HG03280 (cell line): ENCODE data around the gene HTR4.
"Not testable (repeated sequence)": the region's sequence is repeated elsewhere in the genome, so short reads cannot be mapped to it uniquely, and the experiment has no call there.

Source experiments
- ATAC-seq: cut with Tn5 transposase; IDR thresholded peaks from one replicate; pipeline ENCODE4 v1.9.1; 2021; ENCODE audit warnings: mild to moderate bottlenecking, moderate library complexity; ENCODE audit not compliant: unreplicated experiment

The HTR4 gene

DNA sequence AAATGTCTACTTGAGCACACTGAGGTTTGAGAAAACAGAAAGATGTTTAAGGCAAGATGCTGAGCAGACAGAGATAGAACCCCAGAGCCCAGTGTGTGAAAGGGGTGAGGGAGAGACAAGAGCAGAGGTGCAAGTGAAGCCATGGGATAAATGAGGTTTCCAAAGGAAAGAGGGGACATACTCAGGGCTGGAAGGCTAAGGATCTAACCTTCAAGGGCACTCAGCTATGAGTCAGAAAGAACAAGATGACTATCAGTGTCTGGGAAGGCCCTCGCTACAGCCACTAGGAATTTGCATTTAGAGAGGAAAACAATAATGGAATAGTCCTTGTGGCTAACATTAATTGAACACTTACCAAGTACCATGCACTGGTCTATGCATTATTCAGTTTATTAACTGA, 113.7 kb downstream of the HTR4 start:
- ATAC-seq: no peak

DNA sequence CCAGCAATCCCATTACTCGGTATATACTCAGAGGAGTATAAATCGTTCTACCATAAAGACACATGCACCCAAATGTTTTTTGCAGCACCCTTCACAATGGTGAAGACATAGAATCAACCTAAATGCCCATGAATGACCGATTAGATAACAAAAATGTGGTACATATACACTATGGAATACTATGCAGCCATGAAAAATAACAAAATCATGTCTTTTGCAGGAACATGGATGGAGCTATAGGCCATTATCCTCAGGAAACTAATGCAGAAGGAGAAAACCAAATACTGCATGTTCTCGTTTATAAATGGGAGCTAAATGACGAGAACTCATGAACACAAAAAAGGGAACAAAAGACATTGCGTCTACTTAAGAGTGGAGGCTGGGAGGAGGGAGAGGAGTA, 114.5 kb downstream of the HTR4 start:
- ATAC-seq: no peak

DNA sequence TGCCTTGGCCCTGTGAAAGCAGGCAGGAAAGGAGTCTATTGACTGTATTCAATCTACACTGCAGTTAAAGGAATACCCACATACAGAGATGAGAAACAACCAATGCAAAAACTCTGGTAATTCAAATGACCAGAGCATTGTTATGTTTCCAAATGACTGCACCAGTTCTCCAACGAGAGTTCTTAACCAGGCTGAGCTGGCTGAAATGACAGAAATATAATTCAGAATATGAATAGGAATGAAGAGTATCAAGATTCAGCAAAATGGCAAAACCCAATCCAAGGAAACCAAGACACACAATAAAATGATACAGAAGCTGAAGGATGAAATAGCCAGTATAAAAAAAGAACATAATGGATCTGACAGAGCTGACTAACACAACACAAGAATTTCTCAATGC, 119.1 kb downstream of the HTR4 start:
- no peak for ATAC-seq

DNA sequence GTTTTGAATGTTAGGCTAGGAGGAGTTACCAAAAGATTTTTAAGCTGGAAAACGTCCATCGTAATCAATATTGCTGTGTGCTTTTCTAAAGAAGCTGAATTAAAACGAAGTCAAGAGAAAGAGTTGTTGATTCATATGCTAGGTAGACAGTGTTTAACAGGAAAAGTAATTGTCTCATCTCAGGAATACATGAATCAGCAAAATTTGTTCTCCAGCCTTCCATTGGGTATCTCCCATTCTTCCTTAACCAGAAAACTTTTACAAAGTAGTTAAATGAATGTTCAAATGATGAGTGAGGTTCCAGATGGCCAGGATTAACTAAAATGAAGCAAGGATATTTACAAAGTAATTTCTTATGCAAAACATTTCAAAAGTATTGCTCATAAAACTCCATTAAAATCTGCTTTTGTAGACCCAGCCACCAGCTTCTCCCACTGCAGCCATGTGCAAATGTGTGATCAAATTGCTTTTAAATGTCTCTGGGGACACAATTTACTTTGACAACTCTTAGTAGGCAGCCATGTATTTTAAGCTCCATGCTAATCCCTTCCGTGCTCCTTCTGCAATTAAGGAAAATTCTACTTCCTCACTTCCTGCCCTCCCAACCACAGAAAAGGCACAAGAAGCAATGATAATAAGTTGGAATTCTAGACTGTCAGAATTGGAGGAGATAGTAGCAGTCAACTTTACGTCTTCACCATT, 121.2 kb downstream of the HTR4 start:
- no peak for ATAC-seq

DNA sequence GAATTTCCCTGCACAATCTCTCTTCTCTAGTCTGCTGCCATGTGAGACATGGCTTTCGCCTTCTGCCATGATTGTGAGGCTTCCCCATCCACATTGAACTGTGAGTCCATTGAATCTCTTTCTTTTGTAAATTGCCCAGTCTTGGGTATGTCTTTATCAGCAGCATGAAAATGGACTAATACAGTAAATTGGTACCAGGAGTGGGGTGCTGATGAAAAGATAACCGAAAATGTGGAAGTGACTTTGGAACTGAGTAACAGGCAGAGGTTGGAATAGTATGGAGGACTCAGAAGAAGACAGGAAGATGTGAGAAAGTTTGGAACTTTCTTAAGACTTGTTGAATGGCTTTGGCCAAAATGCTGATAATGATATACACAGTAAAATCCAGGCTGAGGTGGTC, 124.9 kb downstream of the HTR4 start:
- not testable (repeated sequence) for ATAC-seq

DNA sequence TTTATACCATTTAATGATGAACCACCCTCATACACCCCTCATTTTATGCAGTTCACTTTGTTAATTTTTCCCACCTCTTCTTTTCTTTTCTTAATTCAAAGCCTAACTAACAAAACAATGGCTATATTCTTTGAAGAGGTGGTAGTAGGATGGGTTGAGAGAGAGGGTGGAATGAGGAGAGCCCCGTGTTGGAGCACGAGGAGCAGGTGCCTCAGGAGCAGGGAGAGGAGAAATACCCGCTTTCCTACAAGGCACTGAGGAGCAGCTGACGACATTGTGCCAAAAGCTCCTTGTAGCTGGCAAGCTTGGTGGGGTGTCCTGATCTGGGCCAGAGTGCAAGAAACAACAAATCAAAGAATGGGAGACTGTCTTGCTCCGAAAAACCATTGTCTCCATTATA, 129.6 kb downstream of the HTR4 start:
- no peak for ATAC-seq

DNA sequence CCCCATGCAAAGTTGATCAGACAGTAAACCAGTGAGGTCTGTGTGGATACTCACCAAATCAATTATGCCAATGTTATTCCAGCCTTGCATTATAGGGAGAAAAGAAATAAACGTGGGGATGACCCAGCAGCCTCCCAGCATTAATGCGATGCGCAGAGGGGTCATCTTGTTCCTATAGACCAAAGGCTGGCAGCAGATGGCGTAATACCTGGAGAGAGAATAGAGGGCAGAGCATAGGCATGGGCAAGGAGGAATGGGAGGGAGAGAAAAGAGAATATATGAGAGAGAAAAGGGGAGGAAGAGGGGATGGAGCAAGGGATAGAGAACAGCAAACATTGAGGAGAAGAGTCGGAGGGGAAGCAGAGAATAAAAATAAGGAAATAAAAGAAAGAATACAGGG, 131.2 kb downstream of the HTR4 start:
- no peak for ATAC-seq

DNA sequence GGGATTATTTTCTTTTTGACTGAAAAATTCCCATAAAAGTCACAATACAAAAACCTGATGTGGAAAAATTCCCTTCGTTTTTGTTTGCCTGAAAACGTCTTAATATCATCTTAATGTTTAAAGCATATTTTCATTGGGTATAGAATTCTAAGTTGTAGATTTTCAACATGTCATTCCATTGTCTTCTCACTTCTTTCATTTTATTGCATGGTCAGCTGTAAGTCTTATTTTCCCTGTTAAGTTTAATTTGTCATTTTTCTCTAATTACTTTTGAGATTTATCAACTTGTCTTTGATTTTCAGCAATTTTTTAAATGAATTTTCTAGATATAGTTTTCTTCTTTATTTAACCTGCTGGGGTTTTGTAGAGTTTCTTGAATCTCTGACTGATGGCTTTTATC, 138.9 kb downstream of the HTR4 start:
- no peak for ATAC-seq

DNA sequence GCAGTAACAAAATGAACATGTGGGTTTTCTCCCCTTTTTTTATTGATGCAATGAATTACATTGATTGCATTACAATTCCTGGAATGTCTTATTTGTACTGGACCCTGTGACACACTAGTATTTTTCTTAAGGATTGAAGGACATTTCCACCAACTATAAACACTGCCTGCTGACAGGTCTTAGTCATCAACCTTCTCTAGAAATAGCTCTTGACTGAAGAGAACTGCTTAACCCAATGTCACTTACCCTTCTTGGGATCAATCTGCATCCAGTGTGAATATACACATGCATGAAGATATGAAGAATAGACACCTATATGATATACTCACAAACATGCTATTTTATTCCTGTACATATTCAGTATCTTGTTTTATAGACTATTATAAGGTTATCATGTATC, 140.0 kb downstream of the HTR4 start:
- no peak for ATAC-seq

DNA sequence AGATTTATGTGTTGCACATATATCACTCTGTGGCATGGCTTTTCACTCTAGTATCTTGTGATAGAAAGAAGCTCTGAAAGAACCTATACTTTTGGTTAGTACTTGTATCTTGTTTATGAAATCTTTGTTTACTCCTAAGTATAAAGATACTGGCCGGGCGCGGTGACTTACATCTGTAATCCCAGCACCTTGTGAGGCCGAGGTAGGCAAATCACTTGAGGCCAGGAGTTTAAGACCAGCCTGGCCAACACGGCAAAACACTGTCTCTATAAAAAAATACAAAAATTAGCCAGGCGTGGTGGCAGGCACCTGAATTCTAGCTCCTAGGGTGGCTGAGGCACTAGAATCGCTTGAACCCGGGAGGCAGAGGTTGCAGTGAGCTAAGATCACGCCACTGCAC, 141.8 kb downstream of the HTR4 start:
- ATAC-seq: no peak

DNA sequence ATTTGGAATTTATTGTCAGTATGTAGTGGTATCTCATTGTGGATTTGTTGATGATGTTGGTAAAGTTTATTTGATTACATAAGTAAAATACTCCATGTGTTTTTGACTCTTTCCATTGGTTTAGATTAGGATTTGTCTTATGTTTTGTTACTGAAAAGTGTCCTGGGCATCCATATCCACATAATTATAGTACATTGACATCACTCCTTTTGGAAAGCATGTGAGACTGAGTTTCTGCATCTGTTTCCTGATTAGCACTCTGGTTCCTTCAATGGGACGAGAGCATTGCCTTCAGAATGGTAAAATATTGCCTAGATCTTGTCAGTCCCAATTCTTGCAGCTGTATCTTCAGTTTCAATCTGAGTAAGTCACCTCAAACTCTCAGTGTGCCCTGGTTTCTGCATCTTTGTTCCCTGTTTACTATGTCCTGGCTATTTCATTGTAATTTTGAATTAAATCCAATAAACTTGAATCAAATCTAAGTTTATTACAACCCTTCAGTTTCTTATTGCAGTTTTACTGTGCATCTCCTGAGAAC, 142.4 kb downstream of the HTR4 start:
- peak; percentile 73 for ATAC-seq

DNA sequence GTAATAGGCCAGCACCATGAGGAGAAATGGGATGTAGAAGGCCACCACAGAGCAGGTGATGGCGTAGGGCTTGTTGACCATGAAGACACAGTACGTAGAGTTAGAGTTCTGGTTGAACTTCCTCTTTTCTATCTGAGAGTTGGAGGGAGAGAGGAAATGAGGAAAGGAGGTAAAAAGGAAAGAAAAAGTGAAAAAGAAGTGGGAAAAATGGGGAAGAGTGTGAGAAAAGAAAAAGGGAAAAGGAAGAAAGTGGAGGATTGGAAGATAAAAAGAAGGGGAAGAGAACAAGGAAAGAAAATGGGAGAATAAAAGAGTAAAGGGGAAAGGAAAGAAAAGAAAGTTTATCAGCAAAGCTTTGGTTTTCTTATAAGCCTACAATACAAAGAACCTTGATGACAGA, 144.4 kb downstream of the HTR4 start:
- ATAC-seq: no peak

DNA sequence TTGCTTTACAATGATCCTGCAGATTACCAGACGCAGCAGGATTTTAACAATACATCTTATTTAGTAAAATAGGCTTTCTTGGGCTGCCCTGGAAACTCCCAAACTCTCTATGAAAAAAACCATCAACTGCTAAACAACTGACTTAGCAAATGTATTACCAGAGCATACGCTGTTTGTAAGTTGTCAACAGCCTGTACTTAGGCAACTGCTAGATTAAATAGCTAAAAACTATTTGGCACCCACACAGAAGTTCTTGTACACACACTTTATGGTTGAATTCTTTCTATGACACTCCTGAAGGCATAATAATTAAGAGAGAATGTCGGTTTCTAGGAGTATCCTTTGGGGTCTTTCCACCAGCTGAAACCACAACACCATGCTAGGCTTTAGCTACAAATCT, 146.7 kb downstream of the HTR4 start:
- ATAC-seq: no peak

DNA sequence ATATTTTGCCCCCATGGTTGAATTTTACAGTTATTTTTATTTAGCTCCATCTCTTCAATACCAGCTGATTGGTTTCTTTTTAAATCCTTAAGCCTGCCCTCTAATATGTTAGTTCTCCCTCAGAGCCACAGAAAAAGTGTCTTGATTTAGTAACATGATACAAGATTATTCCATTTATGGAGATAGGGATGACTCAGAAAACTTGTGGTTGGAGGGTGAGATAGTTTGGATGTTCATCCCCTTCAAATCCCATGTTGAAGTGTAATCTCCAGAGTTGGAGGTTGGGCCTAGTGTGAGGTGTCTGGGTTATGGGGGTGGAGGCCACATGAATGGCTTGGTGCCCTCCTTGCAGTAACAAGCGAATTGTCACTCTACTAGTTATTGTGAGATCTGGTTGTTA, 154.9 kb downstream of the HTR4 start:
- no peak for ATAC-seq

DNA sequence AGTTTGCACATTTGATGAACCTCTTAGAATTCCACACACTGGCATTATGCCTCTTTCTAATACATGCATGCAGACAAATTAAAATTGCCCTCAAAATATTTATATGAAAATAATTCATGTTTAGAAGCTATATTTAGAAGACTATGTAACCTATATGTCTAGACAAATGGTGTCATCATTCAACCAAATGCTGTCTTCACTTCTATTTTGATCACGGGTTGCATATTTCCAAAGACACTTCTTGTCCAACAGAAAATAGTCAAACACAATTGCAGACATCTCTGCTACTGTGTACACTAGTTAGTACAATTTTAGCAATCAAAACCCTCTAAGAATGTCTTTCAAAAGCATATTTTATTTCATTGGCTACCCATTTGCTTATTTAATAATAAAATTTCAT, 156.6 kb downstream of the HTR4 start:
- no peak for ATAC-seq

DNA sequence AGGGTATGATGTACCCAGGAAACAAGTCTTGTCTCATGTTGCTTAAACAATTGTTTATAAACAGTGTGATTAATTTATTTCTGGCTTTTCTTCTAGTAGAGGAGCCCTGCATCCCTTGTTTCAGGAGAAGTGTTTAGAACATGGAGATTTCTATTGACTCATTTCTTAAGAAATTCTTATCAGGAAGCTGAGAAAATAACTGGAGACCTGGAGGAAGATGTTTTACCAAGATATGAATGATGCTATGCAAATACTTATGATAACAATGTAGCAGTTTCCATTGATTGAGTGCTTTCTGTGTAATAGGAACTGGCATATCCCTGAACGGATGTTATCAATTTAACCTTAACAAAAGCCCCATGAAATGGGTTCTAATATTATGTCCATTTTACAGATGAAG, 162.0 kb downstream of the HTR4 start:
- ATAC-seq: no peak

DNA sequence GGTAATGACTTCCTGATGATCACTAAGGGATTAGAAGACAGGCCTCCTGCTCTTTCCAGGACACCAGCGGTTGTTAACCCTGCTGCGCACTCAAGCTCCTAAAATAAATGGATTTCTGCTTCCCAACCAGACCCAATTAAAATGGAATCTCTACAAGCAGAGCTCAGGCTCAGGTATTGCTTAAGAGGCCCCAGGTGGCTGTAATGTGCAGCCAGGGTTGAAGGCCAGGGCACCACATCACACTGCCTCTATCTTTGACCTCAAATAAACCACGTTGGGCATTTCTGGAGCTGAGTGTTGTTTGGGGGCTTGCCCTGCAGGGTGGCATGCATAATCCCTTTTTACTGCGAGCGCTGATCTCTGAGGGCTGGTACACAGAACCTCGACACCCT, 162.5 kb downstream of the HTR4 start:
- no peak for ATAC-seq

DNA sequence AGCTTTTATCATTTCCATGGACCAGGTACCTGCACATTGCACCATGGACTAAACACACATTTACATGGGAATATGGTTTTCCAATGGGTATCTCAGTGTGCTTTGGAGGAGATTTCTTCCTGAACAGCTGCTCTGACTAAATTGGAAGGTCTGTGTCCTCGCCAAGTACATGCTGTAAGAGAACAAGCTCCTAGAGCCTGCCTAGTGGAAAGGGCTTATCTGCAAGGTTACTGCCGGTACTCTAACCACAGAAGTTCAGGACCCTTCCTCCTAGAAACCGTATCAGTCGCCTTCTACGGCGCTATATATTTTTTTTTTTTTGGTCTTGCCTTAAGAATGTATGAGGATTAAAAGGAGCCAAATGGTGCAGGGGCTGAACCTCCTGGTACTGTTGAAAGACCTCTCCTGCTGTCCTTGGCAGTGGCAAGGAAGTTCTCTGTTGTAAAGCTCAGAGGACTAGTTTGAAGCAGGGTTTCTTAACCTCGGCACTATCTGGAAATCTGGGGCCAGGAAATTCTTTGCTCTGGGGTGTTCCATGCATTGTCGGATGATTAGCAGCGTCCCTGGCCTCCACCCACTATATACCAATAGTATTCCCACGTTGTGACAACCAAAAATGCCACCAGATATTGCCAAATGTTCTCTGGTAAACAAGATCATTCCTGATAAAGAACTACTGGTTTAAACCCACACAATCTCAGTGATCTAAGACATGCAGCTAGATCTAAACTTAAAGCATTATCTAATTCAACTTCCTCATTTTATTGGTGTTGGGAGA, 163.1 kb downstream of the HTR4 start:
- no peak for ATAC-seq

DNA sequence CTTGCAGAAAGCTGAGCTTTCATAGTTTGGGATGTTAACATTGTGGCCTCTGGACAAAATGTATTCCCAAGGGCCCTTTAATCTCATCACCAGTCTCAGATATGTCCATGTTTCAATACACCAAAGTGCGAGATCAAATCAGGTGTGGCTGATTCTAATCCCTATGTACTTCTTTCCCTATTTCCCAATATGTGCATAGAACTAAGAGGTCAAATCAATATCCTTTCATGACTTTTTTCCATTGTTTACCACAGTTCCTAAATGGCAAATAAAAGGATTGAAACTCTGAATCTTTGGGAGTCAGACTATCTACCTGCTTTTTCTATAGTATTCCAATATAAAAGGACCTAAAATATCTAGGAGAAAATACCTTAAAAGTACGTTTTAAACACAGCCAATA, 165.6 kb downstream of the HTR4 start:
- no peak for ATAC-seq

DNA sequence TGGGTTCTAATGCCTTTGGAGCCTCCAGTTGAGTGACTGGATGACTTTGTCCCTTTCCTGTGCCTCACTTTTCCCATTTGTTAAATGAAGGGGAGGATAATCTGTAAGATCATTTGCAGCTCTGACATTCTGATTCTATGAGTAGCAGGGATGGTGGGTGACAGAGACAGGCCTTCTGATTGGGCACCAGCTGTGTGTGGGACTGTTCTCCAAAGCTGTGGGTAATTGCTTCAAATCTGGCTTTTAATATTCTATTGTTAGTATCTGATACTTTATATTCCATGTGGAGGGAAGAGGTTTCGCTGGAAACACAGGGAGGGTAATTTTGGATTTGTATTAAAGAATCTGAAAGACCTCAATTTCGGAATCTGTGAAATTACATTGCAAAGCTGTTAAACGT, 167.9 kb downstream of the HTR4 start:
- no peak for ATAC-seq

DNA sequence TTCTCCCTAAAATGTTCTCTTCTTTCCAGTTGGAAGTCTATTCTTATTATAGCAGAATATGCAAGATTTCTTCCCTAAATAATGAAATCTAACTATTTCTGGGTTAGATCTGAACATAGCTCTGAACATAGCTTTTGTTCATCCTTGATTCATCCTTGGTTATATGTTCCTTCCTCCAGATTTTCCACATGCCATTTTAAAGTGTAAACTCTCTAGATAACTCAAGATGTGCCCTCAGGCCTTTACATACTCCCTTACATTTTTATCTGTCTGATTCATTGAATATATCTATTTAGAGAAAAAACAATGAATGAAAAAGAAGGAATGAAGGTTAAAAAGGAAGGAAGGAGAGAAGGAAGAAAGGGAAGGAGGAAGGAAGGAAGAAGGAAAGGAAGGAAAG, 169.7 kb downstream of the HTR4 start:
- ATAC-seq: no peak

DNA sequence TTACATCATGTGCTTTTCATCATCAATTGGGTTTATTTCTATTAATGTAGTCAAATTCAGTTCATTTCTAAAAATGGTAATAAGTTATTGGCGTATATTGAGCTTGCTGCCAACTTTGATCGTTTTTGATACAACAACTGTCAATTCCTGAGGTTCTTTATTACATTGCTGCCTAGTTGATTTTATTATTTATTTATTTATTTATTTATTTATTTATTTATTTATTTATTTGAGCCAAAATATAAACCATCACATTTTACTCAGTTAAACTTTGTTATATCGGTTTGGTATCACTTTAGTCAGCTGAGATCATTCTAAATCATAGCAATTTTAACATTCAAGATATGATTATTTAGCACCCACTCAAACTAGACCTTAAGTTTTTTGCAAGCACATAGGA, 170.6 kb downstream of the HTR4 start:
- ATAC-seq: no peak
